ENCODE measurements around the gene BMPR1A.

DNA sequence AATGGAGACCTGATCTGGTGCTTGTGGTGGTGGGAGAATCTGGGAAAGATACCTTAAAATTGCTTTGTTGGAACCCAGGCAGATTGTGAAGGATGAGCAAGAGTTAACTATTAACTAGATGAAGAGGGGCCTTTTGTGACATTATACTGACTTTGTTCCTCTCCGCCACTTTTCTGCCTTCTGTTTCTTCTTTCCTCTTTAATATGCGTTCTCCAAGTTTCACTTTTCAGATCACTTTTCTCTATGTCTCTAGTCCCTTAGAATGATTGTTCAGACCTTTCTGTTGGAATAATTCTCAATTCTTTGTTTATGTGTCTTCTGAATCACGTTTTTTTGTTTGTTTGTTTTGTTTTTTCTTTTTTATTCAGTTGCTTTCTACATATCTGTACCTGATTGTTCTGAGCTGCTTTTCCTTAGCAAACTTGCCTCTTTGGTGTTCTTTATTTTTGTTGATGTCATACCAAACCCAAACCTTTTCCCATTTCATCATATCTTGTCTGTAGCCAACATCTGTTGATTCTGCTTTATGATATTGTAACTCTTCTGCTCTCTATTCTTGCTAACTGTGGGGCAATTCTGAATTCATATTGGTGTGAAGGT, 2.8 kb downstream of the BMPR1A start:
- TF ChIP-seq CTCF (conservative IDR thresholded peaks at IDR 0.05; ENCODE audit: low read length) (no peak), EZH2phosphoT487 (IDR thresholded peaks at IDR 0.05; ENCODE audit: borderline replicate concordance) (no peak)

Data from Loucy (cell line).